Parietal lobe (tissue), 2 donors: ENCODE data around the gene DNAH1. TPM values are rescaled to one million over a fixed set of nuclear protein-coding genes. Genes with fewer than 3 reads are reported as not detected.
A peak's percentile ranks its signal among the peaks of the same experiment; 100 is the strongest.

Experiments used
- small RNA-seq: library from RNA; depleted of rRNA; stranded (forward); fragments of <200 nt; gene quantifications from one replicate; pipeline ENCODE3, GENCODE V24; 2014; ENCODE audit warnings: low replicate concordance
- total RNA-seq: library from RNA; depleted of rRNA; stranded (reverse); fragments of >200 nt; gene quantifications from one replicate; pipeline ENCODE4 v1.2.3, GENCODE V29; 2014

DNAH1 gene
- total RNA-seq, result 6.3 TPM

DNA sequence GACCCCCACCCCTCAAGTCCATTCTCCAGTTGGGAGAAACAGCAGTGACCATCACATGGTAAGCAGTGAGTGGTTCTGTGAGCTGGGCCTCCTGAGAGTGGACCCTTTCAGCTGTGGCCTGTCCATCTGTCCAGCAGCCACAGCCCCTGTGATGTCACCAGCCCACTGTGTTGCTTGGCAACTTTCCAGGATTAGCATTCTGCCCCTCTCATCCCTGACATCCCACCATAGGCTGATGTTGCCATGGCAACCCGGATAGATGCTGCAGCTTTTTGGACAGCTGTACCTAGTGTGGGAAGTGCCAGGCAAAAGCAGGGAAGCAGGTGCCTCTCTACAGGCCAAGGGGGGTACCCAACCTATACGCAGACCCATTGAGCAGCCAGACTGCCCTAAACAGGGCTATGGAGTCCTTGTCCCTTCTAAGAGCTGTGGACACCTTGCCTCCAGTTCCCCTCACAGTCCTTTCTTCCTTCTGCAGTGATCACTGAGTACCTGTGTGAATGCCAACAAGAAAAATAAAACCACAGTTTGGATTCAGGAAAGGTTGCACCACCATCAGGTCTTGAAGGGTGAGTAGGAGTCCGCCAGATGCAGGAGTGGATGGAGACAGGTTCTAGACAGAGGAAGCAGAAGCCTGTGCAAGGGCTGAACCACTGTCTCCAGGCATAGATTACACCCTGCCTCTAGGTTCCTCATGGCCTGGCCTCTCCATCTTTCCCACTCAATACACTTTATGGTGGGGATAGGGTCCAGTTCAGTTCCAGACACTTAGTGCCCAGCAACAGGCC lies at the start of gene DNAH1:
DNAH1 (plus strand) TSS at position 343 of the 788 bp plus-strand sequence. CDS start 6,124 bp downstream, outside the sequence.

DNA sequence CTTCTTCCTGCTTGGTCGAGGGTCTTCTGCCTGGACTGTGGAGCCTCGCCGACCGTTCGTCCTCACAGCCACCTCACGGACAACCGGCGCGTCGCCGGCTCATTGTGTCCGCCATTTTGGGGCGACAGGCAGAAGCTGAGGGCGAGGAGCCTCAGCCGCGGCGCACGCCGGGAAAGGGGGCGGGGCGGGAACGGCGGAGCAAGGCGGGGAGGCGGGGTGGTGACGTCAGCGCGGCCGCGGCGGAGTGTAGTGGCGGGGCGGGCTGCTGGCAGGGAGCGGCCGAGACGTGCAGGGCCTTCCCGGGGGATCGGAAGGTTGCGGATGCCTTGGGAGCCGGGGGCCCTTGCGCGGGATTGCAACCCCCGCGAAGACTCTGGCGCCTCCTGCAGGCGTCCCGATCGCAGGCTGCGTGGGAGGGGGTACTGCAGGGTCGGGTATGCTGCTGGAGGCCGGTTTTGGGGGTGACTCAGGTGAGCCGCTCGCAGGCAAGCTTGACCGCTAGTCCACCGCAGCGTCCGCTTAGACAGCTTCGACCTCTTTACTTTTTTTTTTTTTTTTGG lies 37.5 kb upstream of the DNAH1 start, which contains the start of gene WDR82:
WDR82 (minus strand) TSS at position 140 of the 560 bp plus-strand sequence. CDS start 288 bp downstream, outside the sequence.

DNA sequence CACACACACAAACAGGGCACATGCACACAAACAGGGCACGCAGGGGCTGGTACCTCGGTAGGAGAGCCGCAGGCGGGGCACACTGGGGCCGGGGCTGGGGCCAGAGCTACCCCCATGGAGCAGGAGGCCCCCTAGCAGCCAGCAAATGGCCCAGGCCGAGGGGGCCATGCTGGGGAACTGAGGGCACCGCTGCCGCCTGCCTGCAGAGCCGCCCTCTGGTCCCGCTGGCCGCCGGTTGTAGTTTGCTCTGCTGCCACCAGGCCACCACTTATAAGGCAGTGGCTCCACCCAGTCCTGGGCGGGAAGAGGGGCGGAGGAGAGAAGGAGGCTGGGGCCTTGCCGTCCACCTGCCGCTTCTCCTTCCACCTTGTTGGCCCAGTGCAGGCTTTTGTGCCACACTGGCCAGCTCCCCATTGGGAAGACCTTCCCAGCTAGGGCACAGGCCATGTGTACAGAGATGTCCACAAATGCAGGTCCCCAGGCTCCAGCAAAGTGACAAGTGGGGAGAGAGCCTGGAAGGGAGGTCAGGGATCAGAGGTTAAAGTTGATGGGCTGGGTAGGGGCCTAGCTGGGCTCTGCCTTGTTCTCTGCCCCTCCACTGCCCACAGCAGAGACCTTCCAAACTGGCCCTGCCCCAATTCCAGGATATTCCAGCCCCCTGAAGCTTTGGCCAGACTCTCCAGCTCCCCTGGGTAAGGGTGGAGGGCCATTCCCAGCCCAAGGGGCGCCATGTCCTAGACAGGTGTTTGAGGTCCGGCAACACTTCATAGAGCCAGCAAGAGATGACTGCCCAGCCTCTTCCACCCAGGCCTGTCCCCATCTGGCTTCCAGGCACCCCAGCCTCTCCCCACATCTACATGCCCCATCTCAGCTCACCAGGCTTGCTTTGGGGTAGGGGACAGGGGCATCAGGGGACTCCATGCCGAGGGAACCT lies 129.0 kb downstream of the DNAH1 start, which contains the start of gene SEMA3G:
SEMA3G (minus strand) TSS at position 244 of the 934 bp plus-strand sequence; CDS start at position 168, 76 bp downstream.

Small RNAs within 50 kb of the gene (small RNA-seq; reads per million reads assigned to genes)
- 4.0 reads per million, percentile 85 among the genes with 10 or more reads in this experiment for gene MIR135A1
- 3,835 reads per million, percentile 99 among the genes with 10 or more reads in this experiment for gene MIRLET7G

Other genes with a start within 250 kb of the DNAH1 start
- 4.4 TPM for gene POC1A, start 161.9 kb upstream of the DNAH1 start, total RNA-seq
- 36.3 TPM for gene ALAS1, start 118.2 kb upstream of the DNAH1 start, total RNA-seq
- 0.31 TPM for gene TLR9, start 90.7 kb upstream of the DNAH1 start, total RNA-seq
- 26.9 TPM for gene TWF2, start 77.2 kb upstream of the DNAH1 start, total RNA-seq
- gene PPM1M, start 70.6 kb upstream of the DNAH1 start, total RNA-seq, result 7.8 TPM
- 144 TPM for gene WDR82, start 37.7 kb upstream of the DNAH1 start, total RNA-seq
- gene GLYCTK, start 28.5 kb upstream of the DNAH1 start, total RNA-seq, result 5.6 TPM
- 123 TPM for gene BAP1, start 93.7 kb downstream of the DNAH1 start, total RNA-seq
- 5.0 TPM for gene PHF7, start 94.3 kb downstream of the DNAH1 start, total RNA-seq
- 2.8 TPM for gene SEMA3G, start 128.8 kb downstream of the DNAH1 start, total RNA-seq
- gene TNNC1, start 137.7 kb downstream of the DNAH1 start, total RNA-seq, result not detected
- 139 TPM for gene NISCH, start 139.3 kb downstream of the DNAH1 start, total RNA-seq
- 11.9 TPM for gene STAB1, start 179.0 kb downstream of the DNAH1 start, total RNA-seq
- gene NT5DC2, start 217.5 kb downstream of the DNAH1 start, total RNA-seq, result 71.7 TPM
- 5.0 TPM for gene UQCC5, start 220.3 kb downstream of the DNAH1 start, total RNA-seq